ENCODE measurements around the gene UBE2D3. TPM values are rescaled to one million over a fixed set of nuclear protein-coding genes. Genes with fewer than 3 reads are reported as not detected.

The UBE2D3 gene
- total RNA-seq, 1 donor from 2014 or later, result 227 TPM

- H3K4me3 Mint-ChIP-seq (ENCODE audit: unreplicated experiment), result no peak overlapping the region
- no peak overlapping the region for H3K27ac Mint-ChIP-seq (ENCODE audit: unreplicated experiment)
- no peaks in the 10 kb centered on the region for H3K36me3 Mint-ChIP-seq (ENCODE audit: low read depth)
- H3K4me1 Mint-ChIP-seq (ENCODE audit: low read depth), result peaks cover 13% of the 10 kb centered on the region
- no peaks in the 10 kb centered on the region for H3K27me3 Mint-ChIP-seq (ENCODE audit: low read depth)
- no peaks in the 10 kb centered on the region for H3K9me3 Mint-ChIP-seq (ENCODE audit: low read depth)
- TF ChIP-seq, protein P1, sequence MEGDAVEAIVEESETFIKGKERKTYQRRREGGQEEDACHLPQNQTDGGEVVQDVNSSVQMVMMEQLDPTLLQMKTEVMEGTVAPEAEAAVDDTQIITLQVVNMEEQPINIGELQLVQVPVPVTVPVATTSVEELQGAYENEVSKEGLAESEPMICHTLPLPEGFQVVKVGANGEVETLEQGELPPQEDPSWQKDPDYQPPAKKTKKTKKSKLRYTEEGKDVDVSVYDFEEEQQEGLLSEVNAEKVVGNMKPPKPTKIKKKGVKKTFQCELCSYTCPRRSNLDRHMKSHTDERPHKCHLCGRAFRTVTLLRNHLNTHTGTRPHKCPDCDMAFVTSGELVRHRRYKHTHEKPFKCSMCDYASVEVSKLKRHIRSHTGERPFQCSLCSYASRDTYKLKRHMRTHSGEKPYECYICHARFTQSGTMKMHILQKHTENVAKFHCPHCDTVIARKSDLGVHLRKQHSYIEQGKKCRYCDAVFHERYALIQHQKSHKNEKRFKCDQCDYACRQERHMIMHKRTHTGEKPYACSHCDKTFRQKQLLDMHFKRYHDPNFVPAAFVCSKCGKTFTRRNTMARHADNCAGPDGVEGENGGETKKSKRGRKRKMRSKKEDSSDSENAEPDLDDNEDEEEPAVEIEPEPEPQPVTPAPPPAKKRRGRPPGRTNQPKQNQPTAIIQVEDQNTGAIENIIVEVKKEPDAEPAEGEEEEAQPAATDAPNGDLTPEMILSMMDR (IDR thresholded peaks at IDR 0.05), result no peak
- DNase-seq (ENCODE audit: low spot score), result no peak
Measured at GRCh38 chr4:102832667-102833066, 5.3 kb upstream of the UBE2D3 start.

GRCh38 chr4:102832105-102832504 lies 4.8 kb upstream of the UBE2D3 start:
- no peak for DNase-seq (ENCODE audit: low spot score)
- TF ChIP-seq, protein P1 (IDR thresholded peaks at IDR 0.05), result no peak
- no peaks in the 10 kb centered on the region for H3K9me3 Mint-ChIP-seq (ENCODE audit: low read depth)
- no peaks in the 10 kb centered on the region for H3K36me3 Mint-ChIP-seq (ENCODE audit: low read depth)
- H3K27ac Mint-ChIP-seq (ENCODE audit: unreplicated experiment), result no peak overlapping the region
- H3K27me3 Mint-ChIP-seq (ENCODE audit: low read depth), result no peaks in the 10 kb centered on the region
- H3K4me3 Mint-ChIP-seq (ENCODE audit: unreplicated experiment), result no peak overlapping the region
- peaks cover 13% of the 10 kb centered on the region for H3K4me1 Mint-ChIP-seq (ENCODE audit: low read depth)

DNA sequence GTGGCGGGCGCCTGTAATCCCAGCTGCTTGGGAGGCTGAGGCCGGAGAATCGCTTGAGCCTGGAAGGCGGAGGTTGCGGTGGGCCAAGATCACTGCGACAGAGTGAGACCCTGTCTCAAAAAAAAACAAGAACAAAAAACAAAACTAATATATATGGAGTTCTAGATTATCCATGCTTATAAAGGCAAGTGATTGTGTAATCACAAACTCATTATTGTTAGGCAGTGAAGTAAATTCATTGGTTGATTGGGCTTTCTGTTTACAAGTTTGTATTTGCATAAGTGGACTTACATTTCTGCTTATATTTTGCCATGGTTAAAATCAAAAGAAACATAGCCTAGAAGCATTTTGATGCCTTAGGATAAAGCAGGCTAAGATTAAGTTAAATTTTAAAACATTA lies 2.5 kb upstream of the UBE2D3 start:
- TF ChIP-seq, protein P1 (IDR thresholded peaks at IDR 0.05), result no peak
- no peaks in the 10 kb centered on the region for H3K36me3 Mint-ChIP-seq (ENCODE audit: low read depth)
- no peak overlapping the region for H3K27ac Mint-ChIP-seq (ENCODE audit: unreplicated experiment)
- no peaks in the 10 kb centered on the region for H3K27me3 Mint-ChIP-seq (ENCODE audit: low read depth)
- H3K4me3 Mint-ChIP-seq (ENCODE audit: unreplicated experiment), result no peak overlapping the region
- DNase-seq (ENCODE audit: low spot score), result no peak
- peaks cover 13% of the 10 kb centered on the region for H3K4me1 Mint-ChIP-seq (ENCODE audit: low read depth)
- H3K9me3 Mint-ChIP-seq (ENCODE audit: low read depth), result no peaks in the 10 kb centered on the region

DNA sequence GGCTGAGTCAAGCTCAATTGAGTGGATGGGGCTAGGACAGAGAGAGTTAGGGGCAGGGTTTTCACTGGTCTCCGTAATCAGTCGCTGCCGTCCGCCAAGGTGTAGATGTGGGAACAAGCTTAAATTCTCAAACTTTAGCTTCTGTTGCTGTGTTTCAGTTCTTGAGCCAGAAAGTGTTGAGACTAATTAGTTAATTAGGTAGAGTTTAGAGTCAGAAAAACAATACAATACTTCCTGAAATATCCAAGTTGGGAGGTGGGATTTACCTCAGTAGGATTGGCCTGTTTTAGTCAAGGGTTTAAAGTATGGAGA lies 1.1 kb upstream of the UBE2D3 start:
- DNase-seq (ENCODE audit: low spot score), result no peak
- TF ChIP-seq, protein P1 (IDR thresholded peaks at IDR 0.05), result peak; percentile 36
- Mint-ChIP-seq H3K27ac (ENCODE audit: unreplicated experiment) (no peak overlapping the region), H3K9me3 (ENCODE audit: low read depth) (no peaks in the 10 kb centered on the region), H3K4me1 (ENCODE audit: low read depth) (peaks cover 13% of the 10 kb centered on the region), H3K4me3 (ENCODE audit: unreplicated experiment) (no peak overlapping the region), H3K27me3 (ENCODE audit: low read depth) (no peaks in the 10 kb centered on the region), H3K36me3 (ENCODE audit: low read depth) (no peaks in the 10 kb centered on the region)

- H3K9me3 Mint-ChIP-seq (ENCODE audit: low read depth), result no peaks in the 10 kb centered on the region
- DNase-seq (ENCODE audit: low spot score), result peak; percentile 98
- H3K4me1 Mint-ChIP-seq (ENCODE audit: low read depth), result peaks cover 13% of the 10 kb centered on the region
- no peak overlapping the region for H3K4me3 Mint-ChIP-seq (ENCODE audit: unreplicated experiment)
- H3K36me3 Mint-ChIP-seq (ENCODE audit: low read depth), result no peaks in the 10 kb centered on the region
- no peak overlapping the region for H3K27ac Mint-ChIP-seq (ENCODE audit: unreplicated experiment)
- H3K27me3 Mint-ChIP-seq (ENCODE audit: low read depth), result no peaks in the 10 kb centered on the region
- TF ChIP-seq, protein P1 (IDR thresholded peaks at IDR 0.05), result no peak
Measured at GRCh38 chr4:102827674-102828496, 534 bp upstream of the UBE2D3 start.

All from chondrocyte (in vitro differentiated cells).